Activated CD8-positive, alpha-beta memory T cell treated with anti-CD3 and anti-CD28 coated beads, Interleukin-2, amount 50 U/mL, for 24 hours (primary cell): ENCODE results near the gene DEFB123.

Source experiments
- DNase-seq: peaks from one replicate; pipeline ENCODE4 v3.0.0-alpha.2; 2020; ENCODE audit errors: extremely low read depth

The DEFB123 gene

GRCh38 chr20:31473331-31474096 lies 33.1 kb downstream of the DEFB123 start:
- DNase-seq: no peak

DNA sequence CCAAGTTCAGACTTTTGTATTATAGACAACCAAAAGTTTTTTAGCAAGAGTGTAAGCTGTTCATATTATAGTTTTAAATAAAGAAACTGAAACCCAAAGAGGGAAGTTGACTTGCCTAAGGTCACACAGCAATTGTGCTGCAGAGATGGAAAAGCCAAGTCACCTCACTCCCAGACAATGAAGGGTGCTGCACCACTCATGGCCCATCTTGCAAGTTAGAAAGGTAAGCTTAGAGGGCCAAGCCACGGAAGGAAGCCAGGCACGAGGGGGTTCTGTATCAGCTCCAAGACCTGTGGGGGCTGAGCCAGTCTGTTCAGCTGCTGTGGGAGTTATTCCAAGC lies 33.6 kb downstream of the DEFB123 start:
- no peak for DNase-seq

DNA sequence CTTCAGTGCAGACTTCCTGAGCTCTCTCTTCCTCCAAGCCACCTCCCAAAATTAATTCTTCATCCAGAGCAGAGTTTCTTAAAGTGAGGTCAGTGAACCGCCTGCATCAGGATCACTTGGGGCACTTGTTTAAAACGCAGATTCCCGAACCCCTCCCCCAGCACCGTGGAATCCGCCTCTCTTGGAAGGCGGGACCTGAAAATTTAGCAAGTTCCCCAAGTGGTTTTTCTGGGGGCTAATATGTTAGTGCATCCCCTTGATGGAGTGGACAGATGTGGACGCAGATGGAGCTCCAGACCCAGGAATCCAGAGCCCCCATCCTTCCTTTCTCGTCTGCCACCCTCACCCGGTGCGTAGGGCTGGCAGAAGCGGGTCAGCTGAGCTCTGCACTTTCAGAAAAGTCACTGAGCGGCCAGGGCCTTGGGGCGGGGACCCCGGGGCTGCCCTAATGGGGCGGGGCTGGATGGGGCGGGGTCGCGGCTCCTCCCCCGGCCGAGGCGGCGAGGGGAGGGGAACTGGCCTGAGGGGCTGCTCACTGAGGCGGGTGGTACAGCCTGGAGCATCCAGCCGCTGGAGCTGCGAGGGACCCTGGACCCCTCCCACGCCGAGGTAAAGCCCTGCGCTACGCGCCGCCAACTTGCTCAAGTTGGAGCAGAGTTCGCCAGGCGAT lies 34.5 kb downstream of the DEFB123 start, which contains the start of the genes DEFB124 and REM1:
Gene DEFB124, minus strand, starts transcription at position 370 of the 670 bp plus-strand sequence. CDS start 2,114 bp downstream, outside the sequence.
Gene REM1, plus strand, starts transcription at position 531 of the 670 bp plus-strand sequence. CDS start 1,158 bp downstream, outside the sequence.
- DNase-seq: no peak

- DNase-seq: no peak
Observed at GRCh38 chr20:31475472-31476293, 35.3 kb downstream of the DEFB123 start.

- no peak for DNase-seq
Observed at GRCh38 chr20:31476294-31476585, 35.8 kb downstream of the DEFB123 start.

GRCh38 chr20:31476643-31477215 lies 36.3 kb downstream of the DEFB123 start:
- no peak for DNase-seq

- DNase-seq: no peak
Observed at GRCh38 chr20:31484001-31484400, 43.6 kb downstream of the DEFB123 start.

DNA sequence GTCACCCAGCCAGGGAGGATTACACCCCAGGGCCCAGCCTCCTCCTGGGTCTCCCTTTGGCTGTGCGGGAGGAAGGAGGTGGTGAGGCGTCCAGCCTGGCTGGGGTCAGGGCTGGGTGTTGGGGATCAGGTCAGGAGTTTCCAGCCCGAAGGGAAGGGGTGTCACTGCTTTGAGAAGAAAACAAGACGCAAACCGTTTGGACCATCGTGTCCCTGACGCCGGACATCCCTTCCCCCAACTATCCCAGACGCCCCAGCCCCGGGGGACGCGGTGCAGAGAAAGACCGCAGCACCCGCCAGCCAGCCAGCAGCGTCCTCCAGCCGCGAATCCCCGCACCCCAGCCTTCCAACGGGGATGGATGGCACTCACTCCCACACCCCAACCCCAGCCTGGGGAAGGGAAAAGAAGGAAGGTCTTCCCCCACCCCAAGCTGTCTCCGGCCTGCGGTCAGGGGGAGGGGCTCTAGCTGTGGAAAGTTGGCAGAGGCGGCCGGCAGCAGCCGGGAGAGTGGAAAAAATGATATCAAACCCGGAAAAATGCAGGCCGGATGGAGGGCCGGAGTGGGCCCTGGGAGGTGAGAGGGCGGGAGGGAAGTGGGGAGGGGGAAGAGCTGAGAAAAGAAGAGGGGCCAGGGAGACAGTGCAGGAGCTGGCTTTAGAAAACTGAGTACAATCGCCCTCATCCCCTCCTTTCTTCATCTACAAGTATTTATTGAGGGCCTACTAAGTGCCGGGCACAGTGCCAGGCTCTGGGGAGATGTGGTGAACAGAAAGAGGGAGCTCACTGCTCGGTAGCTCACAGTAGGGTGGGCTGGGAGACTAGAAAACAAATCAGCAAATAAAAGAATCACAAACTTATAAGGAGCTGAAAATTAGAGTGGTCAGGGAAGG lies 45.3 kb downstream of the DEFB123 start:
- no peak for DNase-seq

DNA sequence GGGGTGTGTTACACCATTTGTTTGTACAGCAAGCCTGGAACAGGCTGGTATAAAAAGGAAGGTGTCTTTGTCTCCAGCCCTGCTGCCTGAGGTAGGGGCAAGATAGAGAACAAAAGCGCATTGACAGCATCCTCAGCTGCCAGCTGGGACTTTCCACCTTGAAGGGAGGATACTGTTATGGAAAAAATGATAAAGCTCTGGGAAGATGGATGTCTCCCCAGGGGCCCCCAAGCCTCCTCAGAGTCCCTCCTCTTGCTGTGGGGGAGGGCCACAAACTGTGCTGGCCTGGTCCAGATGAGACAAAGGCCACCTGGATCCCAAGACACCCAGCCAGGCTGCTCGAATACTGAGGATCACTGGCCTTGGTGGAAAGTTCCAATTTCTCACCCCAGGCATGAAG lies 47.7 kb downstream of the DEFB123 start:
- DNase-seq: no peak

DNA sequence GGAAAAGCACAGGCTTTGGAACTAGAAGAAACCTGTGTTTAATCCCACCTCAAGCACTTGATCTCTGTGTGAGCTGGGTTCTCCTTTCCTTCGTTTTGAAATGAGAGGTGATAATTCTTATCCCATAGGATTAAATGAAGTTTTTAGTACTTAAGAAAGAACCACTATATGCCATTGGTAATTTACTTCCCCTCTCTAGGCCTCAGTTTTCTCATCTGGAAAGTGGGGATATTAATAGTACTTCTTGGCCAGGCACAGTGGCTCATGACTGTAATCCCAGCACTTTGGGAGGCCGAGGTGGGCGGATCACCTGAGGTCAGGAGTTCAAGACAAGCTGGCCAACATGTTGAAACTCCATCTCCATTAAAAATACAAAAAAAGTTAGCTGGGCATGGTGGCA lies 48.7 kb downstream of the DEFB123 start:
- DNase-seq: no peak

DNA sequence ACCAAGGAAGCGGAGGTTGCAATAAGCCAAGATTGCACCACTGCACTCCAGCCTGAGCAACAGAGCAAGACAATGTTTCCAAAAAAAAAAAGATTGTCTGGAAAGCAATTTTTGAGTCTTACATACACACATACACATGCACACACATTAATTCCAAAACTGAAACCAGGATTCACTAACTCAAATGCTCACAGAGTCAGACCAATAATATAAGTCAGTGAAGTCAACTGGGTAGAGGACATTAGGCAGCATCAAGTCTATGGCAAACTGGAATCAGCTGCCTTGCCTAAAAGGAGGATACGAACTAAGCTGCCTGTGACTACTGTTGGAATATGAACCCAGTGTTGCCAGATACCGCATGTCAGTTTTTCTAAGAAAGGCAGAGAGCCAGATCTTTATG lies 50.3 kb downstream of the DEFB123 start:
- DNase-seq: no peak

GRCh38 chr20:31494131-31494530 lies 53.7 kb downstream of the DEFB123 start:
- DNase-seq: no peak

DNA sequence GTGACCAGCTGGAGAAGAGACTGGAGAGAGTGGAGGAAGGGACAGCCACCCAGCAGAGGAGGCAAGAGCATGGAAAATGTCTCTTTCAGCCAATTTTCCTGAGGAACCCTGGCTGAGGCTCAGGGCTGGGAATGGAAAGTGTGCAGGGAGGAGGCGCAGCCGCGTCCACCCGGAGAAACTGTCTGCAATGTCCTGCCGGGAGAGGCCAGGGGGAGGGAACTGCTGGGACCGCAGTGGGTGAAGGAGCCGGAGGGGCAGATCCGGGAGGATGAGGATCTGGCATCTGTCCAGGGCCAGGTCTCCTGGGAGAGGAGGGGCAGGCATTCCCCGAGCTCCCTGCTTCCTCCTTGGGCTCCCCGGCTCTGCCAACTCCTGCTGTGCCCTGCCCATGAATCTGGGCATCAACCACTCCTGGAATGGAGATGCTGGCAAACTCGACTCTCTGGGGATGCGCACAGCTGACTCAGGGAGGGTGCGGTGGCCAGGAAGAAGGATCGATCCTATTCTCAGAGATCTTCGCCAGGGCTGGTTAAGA lies 56.4 kb downstream of the DEFB123 start:
- DNase-seq: no peak

DNA sequence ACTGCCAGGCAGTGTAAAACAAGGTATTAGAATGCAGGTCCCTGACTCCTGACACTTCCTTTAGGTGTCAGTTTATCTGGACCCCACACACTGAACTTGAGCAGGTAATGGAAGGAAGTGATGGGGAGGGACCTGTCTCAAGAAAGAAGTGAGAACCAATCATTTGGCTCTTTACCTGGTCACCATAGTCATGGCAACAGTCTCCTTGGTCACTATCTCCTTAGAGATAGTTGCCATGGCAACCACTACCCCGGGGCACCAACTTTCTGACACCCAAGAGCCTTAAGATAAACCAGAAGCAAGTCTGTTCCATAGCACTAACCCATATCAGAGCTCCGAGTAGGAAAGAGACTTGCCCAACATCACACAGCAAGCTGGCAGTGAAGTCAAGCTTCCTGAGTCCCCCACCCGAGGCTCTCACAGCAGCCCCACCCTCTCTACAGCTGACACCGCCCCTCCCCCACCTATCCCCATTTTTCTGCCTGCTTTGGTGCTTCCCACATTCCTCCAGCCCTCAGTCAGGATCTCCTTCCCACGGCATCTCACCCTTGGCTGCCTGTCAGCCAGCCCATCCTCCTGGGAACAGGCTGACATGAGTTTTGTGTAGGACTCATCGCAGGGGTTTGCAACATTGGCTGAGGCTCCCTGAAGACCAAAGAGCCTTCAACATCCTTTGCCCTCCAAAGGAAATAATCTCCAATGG lies 57.6 kb downstream of the DEFB123 start:
- DNase-seq: no peak
